CD4-positive, alpha-beta T cell (primary cell): Measurements from ENCODE around the gene ASB4. TPM values are rescaled to one million over a fixed set of nuclear protein-coding genes. Genes with fewer than 3 reads are reported as not detected.

Experiments used
- ATAC-seq: fragments of 200-7000 bp; cut with Tn5 transposase; one replicate; pipeline ENCODE4 v1.10.0; 2022; ENCODE audit warnings: mild to moderate bottlenecking; ENCODE audit not compliant: poor library complexity
- CTCF ChIA-PET: fragments of 350-600 bp; sonication (Branson Sonifier 250); formaldehyde crosslinking; loops from one replicate; lab custom pipeline; 2021; ENCODE audit warnings: antibody characterized with exemption, inconsistent platforms; lab: Charles Lee
- POLR2A ChIA-PET: fragments of 350-600 bp; sonication (Branson Sonifier 250); formaldehyde crosslinking; loops from one replicate; lab custom pipeline; 2021; ENCODE audit warnings: antibody characterized with exemption, inconsistent platforms; lab: Charles Lee
- DNase-seq, 14 experiments: peaks; one replicate each; pipeline ENCODE4 v3.0.0-alpha.2; 2013 to 2020; ENCODE audit warnings: mixed read lengths in 2 of 14
- H3K27ac ChIP-seq, 2 donors: one replicate each; pipeline versions ENCODE4 v1.5.1 to v1.7.0; 2013; ENCODE audit warnings: low read length in 2 of 2, low read depth in 1 of 2, mild to moderate bottlenecking in 1 of 2
- H3K27me3 ChIP-seq, 2 experiments: 1 replicate in 1 of 2; 2 replicates in 1 of 2; pipeline versions ENCODE4 v1.6.1 to v1.7.0; 2013; ENCODE audit warnings: low read length in 2 of 2, control low read depth in 1 of 2, mild to moderate bottlenecking in 1 of 2, moderate library complexity in 1 of 2; ENCODE audit not compliant: insufficient read depth in 2 of 2, control insufficient read depth in 1 of 2
- H3K36me3 ChIP-seq: one replicate; pipeline ENCODE4 v1.6.1; 2013; ENCODE audit warnings: low read length, control low read depth; ENCODE audit not compliant: insufficient read depth
- H3K4me1 ChIP-seq: one replicate; pipeline ENCODE4 v1.6.1; 2013; ENCODE audit warnings: low read length, control low read depth; ENCODE audit not compliant: insufficient read depth
- H3K4me3 ChIP-seq: one replicate; pipeline ENCODE4 v1.5.1; 2013; ENCODE audit warnings: mild to moderate bottlenecking, low read length, moderate library complexity
- H3K9me3 ChIP-seq, 2 experiments: 1 replicate in 1 of 2; 2 replicates in 1 of 2; pipeline versions ENCODE4 v1.6.1 to v1.7.0; 2013; ENCODE audit warnings: low read length in 2 of 2, mild to moderate bottlenecking in 2 of 2, control low read depth in 1 of 2, moderate library complexity in 1 of 2; ENCODE audit not compliant: control insufficient read depth in 1 of 2, insufficient read depth in 1 of 2
- H3K27ac Mint-ChIP-seq: one replicate; pipeline ENCODE4 v1.8.0; 2020; ENCODE audit warnings: mixed read lengths
- H3K27me3 Mint-ChIP-seq: one replicate; pipeline ENCODE4 v1.8.0; 2021; ENCODE audit warnings: mixed read lengths
- H3K36me3 Mint-ChIP-seq: one replicate; pipeline ENCODE4 v1.8.0; 2021; ENCODE audit warnings: low read depth, mixed read lengths
- H3K4me1 Mint-ChIP-seq: one replicate; pipeline ENCODE4 v1.8.0; 2021; ENCODE audit warnings: low read depth, mixed read lengths
- H3K4me3 Mint-ChIP-seq: one replicate; pipeline ENCODE4 v1.8.0; 2020; ENCODE audit warnings: mild to moderate bottlenecking, mixed read lengths
- H3K9me3 Mint-ChIP-seq: one replicate; pipeline ENCODE4 v1.8.0; 2020; ENCODE audit warnings: mixed read lengths
- intact Hi-C, 2 experiments: fragments of 100-400 bp; cut with DNase I in 1 of 2; cut with micrococcal nuclease in 1 of 2; formaldehyde crosslinking; loops; one replicate each; pipeline versions ENCODE4 v1.15.1 to v1.9.0; 2023 to 2025; cut with DNase I, micrococcal nuclease
- total RNA-seq, 174 experiments: library from RNA in 2 of 174; stranded (reverse) in 2 of 174; gene quantifications; one replicate each; pipeline ENCODE4 v1.2.3 and lab custom pipeline; 2021 to 2026
- TF ChIP-seq, protein P1 (sequence below): fragments of 200-600 bp; IDR thresholded peaks from one replicate; pipeline ENCODE4 v1.8.0; 2022; ENCODE audit warnings: antibody characterized with exemption, mild to moderate bottlenecking

Gene ASB4
- total RNA-seq, 2 experiments from 2014 or later: not detected

DNA sequence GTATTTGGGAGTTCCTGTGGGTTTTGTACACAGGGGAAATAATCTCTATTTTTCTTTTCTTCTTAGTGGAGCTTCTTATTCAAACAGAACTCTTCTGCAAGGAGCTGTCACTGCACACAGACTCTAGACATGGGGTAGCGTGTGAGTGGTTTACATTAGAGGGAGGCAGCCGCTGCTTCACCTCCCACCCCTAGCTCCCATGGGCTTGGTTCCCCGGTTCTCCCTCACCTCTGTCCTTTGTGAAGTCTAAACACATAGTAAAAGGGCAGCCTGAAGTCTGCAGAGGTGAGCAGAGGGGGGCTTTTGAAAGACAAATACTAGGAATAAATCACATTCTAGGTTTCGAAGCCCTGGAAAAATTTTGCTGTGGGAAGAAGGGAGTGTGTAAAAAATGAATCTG lies 5.5 kb downstream of the ASB4 start:
- Histone ChIP-seq H3K27ac (no peak overlapping the region), H3K4me3 (no peak overlapping the region), H3K36me3 (no peaks in the 10 kb centered on the region), H3K9me3 (no peaks in the 10 kb centered on the region), H3K27me3 (no peaks in the 10 kb centered on the region), H3K4me1 (no peaks in the 10 kb centered on the region)
- no peak for ATAC-seq
- H3K27me3 Mint-ChIP-seq: no peaks in the 10 kb centered on the region
- TF ChIP-seq, protein P1, sequence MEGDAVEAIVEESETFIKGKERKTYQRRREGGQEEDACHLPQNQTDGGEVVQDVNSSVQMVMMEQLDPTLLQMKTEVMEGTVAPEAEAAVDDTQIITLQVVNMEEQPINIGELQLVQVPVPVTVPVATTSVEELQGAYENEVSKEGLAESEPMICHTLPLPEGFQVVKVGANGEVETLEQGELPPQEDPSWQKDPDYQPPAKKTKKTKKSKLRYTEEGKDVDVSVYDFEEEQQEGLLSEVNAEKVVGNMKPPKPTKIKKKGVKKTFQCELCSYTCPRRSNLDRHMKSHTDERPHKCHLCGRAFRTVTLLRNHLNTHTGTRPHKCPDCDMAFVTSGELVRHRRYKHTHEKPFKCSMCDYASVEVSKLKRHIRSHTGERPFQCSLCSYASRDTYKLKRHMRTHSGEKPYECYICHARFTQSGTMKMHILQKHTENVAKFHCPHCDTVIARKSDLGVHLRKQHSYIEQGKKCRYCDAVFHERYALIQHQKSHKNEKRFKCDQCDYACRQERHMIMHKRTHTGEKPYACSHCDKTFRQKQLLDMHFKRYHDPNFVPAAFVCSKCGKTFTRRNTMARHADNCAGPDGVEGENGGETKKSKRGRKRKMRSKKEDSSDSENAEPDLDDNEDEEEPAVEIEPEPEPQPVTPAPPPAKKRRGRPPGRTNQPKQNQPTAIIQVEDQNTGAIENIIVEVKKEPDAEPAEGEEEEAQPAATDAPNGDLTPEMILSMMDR: no peak
- H3K27ac Mint-ChIP-seq: no peak overlapping the region
- no peak for DNase-seq
- H3K36me3 Mint-ChIP-seq: no peaks in the 10 kb centered on the region
- POLR2A ChIA-PET: no interaction called here
- CTCF ChIA-PET: interaction anchor here (1.2 to 1.9 kb wide), 3 partner anchors 14 to 20 kb away, joined by 4 to 9 read pairs (median 4); no protein-coding TSS in a partner anchor
- intact Hi-C loops: no loop called here
- no peaks in the 10 kb centered on the region for H3K4me1 Mint-ChIP-seq
- no peak overlapping the region for H3K4me3 Mint-ChIP-seq
- no peaks in the 10 kb centered on the region for H3K9me3 Mint-ChIP-seq

- no peaks in the 10 kb centered on the region for H3K9me3 ChIP-seq
- H3K4me3 ChIP-seq: no peak overlapping the region
- no peaks in the 10 kb centered on the region for H3K27me3 ChIP-seq
- Mint-ChIP-seq H3K4me3 (no peak overlapping the region), H3K27me3 (no peaks in the 10 kb centered on the region), H3K27ac (no peak overlapping the region), H3K9me3 (no peaks in the 10 kb centered on the region), H3K36me3 (no peaks in the 10 kb centered on the region), H3K4me1 (no peaks in the 10 kb centered on the region)
- H3K4me1 ChIP-seq: no peaks in the 10 kb centered on the region
- TF ChIP-seq, protein P1: no peak
- no peaks in the 10 kb centered on the region for H3K36me3 ChIP-seq
- ChIA-PET POLR2A (no interaction called here), CTCF (interaction anchor here (1.8 to 1.9 kb wide), 2 partner anchors 15 to 20 kb away, joined by 4 to 9 read pairs; no protein-coding TSS in a partner anchor)
- DNase-seq (no peak), ATAC-seq (no peak)
- no peak overlapping the region for H3K27ac ChIP-seq
- intact Hi-C loops: no loop called here
These were observed 6.0 kb downstream of the ASB4 start for GRCh38 chr7:95491634-95492314.

- POLR2A ChIA-PET: no interaction called here
- H3K27me3 ChIP-seq: no peaks in the 10 kb centered on the region
- no peaks in the 10 kb centered on the region for H3K4me1 ChIP-seq
- Mint-ChIP-seq H3K4me1 (no peaks in the 10 kb centered on the region), H3K27ac (no peak overlapping the region), H3K9me3 (no peaks in the 10 kb centered on the region), H3K4me3 (no peak overlapping the region), H3K27me3 (no peaks in the 10 kb centered on the region), H3K36me3 (no peaks in the 10 kb centered on the region)
- H3K36me3 ChIP-seq: no peaks in the 10 kb centered on the region
- ATAC-seq (no peak), DNase-seq (no peak)
- no peak overlapping the region for H3K4me3 ChIP-seq
- H3K9me3 ChIP-seq: no peaks in the 10 kb centered on the region
- intact Hi-C loops: no loop called here
- no peak overlapping the region for H3K27ac ChIP-seq
- TF ChIP-seq, protein P1: no peak
- CTCF ChIA-PET: no interaction called here
These were observed 7.5 kb downstream of the ASB4 start for GRCh38 chr7:95493247-95493646.
